Hematopoietic multipotent progenitor cell treated with erythropoietin and hydrocortisone succinate and interleukin-3 and kit ligand, for 15 days (in vitro differentiated cells): Measurements from ENCODE around the gene OR10J4.
"Not testable (repeated sequence)": the region's sequence is repeated elsewhere in the genome, so short reads cannot be mapped to it uniquely, and the experiment has no call there.

Experiments used
- DNase-seq: peaks from one replicate; pipeline ENCODE4 v3.0.0-alpha.2; 2015; ENCODE audit warnings: low spot score

Gene OR10J4

GRCh38 chr1:159431904-159432303, at the start of gene OR10J4:
TSS of gene OR10J4 (plus strand) at chr1:159432204.
- DNase-seq: no peak

- DNase-seq: no peak
These were observed 25.2 kb upstream of the OR10J4 start for GRCh38 chr1:159406821-159407220.

GRCh38 chr1:159408862-159409400, 23.1 kb upstream of the OR10J4 start:
- DNase-seq: no peak

- no peak for DNase-seq
These were observed 10.2 kb upstream of the OR10J4 start for GRCh38 chr1:159421821-159422220.

- DNase-seq: no peak
These were observed 3.5 kb upstream of the OR10J4 start for GRCh38 chr1:159428536-159428935.

- DNase-seq: no peak
These were observed 2.7 kb upstream of the OR10J4 start for GRCh38 chr1:159429074-159429861.

GRCh38 chr1:159430985-159431384, 1.0 kb upstream of the OR10J4 start:
- no peak for DNase-seq

- DNase-seq: no peak
These were observed 4.5 kb downstream of the OR10J4 start for GRCh38 chr1:159436469-159436868.

- no peak for DNase-seq
These were observed 7.4 kb downstream of the OR10J4 start, which contains the start of gene OR10J1 for GRCh38 chr1:159439422-159439821. TSS of gene OR10J1 (plus strand) at chr1:159439722. CDS start at chr1:159439792, 70 bp downstream.

GRCh38 chr1:159441360-159441759, 9.4 kb downstream of the OR10J4 start:
- DNase-seq: no peak

- DNase-seq: no peak
These were observed 10.4 kb downstream of the OR10J4 start for GRCh38 chr1:159442428-159442827.

GRCh38 chr1:159443066-159443750, 11.2 kb downstream of the OR10J4 start:
- no peak for DNase-seq

GRCh38 chr1:159444511-159444910, 12.5 kb downstream of the OR10J4 start:
- no peak for DNase-seq

GRCh38 chr1:159448181-159448580, 16.2 kb downstream of the OR10J4 start:
- no peak for DNase-seq

GRCh38 chr1:159449605-159450004, 17.6 kb downstream of the OR10J4 start:
- DNase-seq: not testable (repeated sequence)

- no peak for DNase-seq
These were observed 27.5 kb downstream of the OR10J4 start for GRCh38 chr1:159459551-159459950.

- DNase-seq: no peak
These were observed 33.2 kb downstream of the OR10J4 start for GRCh38 chr1:159465191-159465603.

- no peak for DNase-seq
These were observed 36.3 kb downstream of the OR10J4 start for GRCh38 chr1:159468321-159468720.

- no peak for DNase-seq
These were observed 38.0 kb downstream of the OR10J4 start for GRCh38 chr1:159469921-159470533.

GRCh38 chr1:159473335-159473734, 41.3 kb downstream of the OR10J4 start:
- DNase-seq: no peak

GRCh38 chr1:159474926-159475325, 42.9 kb downstream of the OR10J4 start:
- DNase-seq: no peak
